Heart right ventricle (tissue), 16 donors: Measurements from ENCODE around the gene TPD52L1. TPM values are rescaled to one million over a fixed set of nuclear protein-coding genes. Genes with fewer than 3 reads are reported as not detected.

Source experiments
- ATAC-seq, 8 donors: fragments of 200-7000 bp; cut with Tn5 transposase; one replicate each; pipeline ENCODE4 v1.9.1; 2020; ENCODE audit warnings: mild to moderate bottlenecking in 8 of 8, moderate library complexity in 8 of 8, moderate number of reproducible peaks in 1 of 8
- DNase-seq, 2 donors: peaks; one replicate each; pipeline ENCODE4 v3.0.0-alpha.2; 2020
- H3K27ac ChIP-seq, 10 donors: fragments of 200-600 bp; sonication (generic) in 2 of 10; one replicate each; pipeline versions ENCODE4 v1.5.0 to v1.8.0; 2020 to 2022; ENCODE audit warnings: mild to moderate bottlenecking in 3 of 10
- H3K27me3 ChIP-seq, 7 donors: fragments of 200-600 bp; one replicate each; pipeline ENCODE4 v1.8.0; 2021 to 2022; ENCODE audit warnings: mild to moderate bottlenecking in 2 of 7
- H3K36me3 ChIP-seq, 9 donors: fragments of 200-600 bp; sonication (generic) in 1 of 9; one replicate each; pipeline versions ENCODE4 v1.5.0 to v1.8.0; 2020 to 2022; ENCODE audit warnings: mild to moderate bottlenecking in 2 of 9
- H3K4me1 ChIP-seq, 9 donors: fragments of 200-600 bp; sonication (generic) in 1 of 9; one replicate each; pipeline versions ENCODE4 v1.5.0 to v1.8.0; 2020 to 2022; ENCODE audit warnings: mild to moderate bottlenecking in 4 of 9
- H3K4me3 ChIP-seq, 10 donors: fragments of 200-600 bp; sonication (generic) in 2 of 10; one replicate each; pipeline versions ENCODE4 v1.5.0 to v1.8.0; 2020 to 2022; ENCODE audit warnings: mild to moderate bottlenecking in 7 of 10, moderate library complexity in 2 of 10
- H3K9me3 ChIP-seq, 11 donors: fragments of 200-600 bp in 10 of 11; sonication (generic) in 2 of 11; one replicate each; pipeline versions ENCODE4 v1.5.0 to v1.8.0; 2013 to 2022; ENCODE audit warnings: mild to moderate bottlenecking in 2 of 11, control low read depth in 1 of 11, moderate library complexity in 1 of 11
- CTCF ChIP-seq, 9 donors: fragments of 200-600 bp; sonication (generic) in 2 of 9; IDR thresholded peaks; one replicate each; pipeline versions ENCODE4 v1.5.0 to v1.8.0; 2021 to 2022; ENCODE audit warnings: antibody characterized with exemption in 9 of 9, mild to moderate bottlenecking in 5 of 9, moderate library complexity in 1 of 9
- WGBS, 2 donors: extraction: QIAGEN DNeasy Blood & Tissue Kit; methylation state at CpG; one replicate each; pipeline ENCODE4 v1.1.7; 2013; ENCODE audit warnings: inconsistent platforms in 1 of 2; 5-methylcytosine and 5-hydroxymethylcytosine counted together
- intact Hi-C, 10 donors: fragments of 100-400 bp; cut with DNase I; formaldehyde crosslinking; loops; one replicate each; pipeline versions ENCODE4 v1.11.1 to v1.14.2; 2022
- polyA plus RNA-seq, 2 donors: library from polyadenylated mRNA; stranded (reverse); fragments of 200-250 nt; gene quantifications; one replicate each; pipeline ENCODE4 v1.2.3, GENCODE V29; 2013
- total RNA-seq, 10 donors: library from RNA; stranded (reverse); fragmentation: NEBNext Ultra II Directional in 3 of 10; extraction: Animal tissue kit (Norgen Biotek cat#: 25700) in 3 of 10; gene quantifications; one replicate each; pipeline versions ENCODE4 v1.2.1 to v1.2.4, GENCODE V29; 2021 to 2023
- donor health status: Arrhythmogenic right ventricular cardiomyopathy.
- donor health status: ischemic (EF 13 %, LVEDD 7.1; RV severe dilation, severe dysfunction).
- donor health status: healthy with polysubstance abuse.
- donor health status: DM: no; HTN: yes; CAD: no.
- donor health status: DM: no; HTN: no; CAD: no.
- donor health status: ischemic (EF 25% LVEDD 6.9; RV normal size, moderate dysfunction).
- donor health status: ischemic (EF 25% LVEDD 5.7; RV mildly dilated, moderate dysfunction).
- donor health status: healthy.
- donor health status: DM: yes; HTN: yes; CAD: no.
- donor health status: Ischemic cardiomyopathy.
- donor health status: ischemic (EF 35%, LVEDD 5.7; RV mildly dilated, moderate dysfunction).
- donor health status: nonischemic (EF 11% LVEDD 7.7; RV severe dilation, severe dysfunction).
- donor health status: DM: yes; HTN: yes; CAD: no.
- donor health status: PGD.
- donor health status: ischemic (EF 29% LVEDD 5.4; RV normal size, mild dysfunction).
- donor health status: nonischemic (EF 23%, LVEDD 6.1; RV moderate dilation, normal function).

Gene TPD52L1
- total and polyA plus RNA-seq, 12 donors, result 21.2 to 97.8 (median 54.1) TPM

GRCh38 chr6:125252891-125253290, 99.3 kb downstream of the TPD52L1 start:
- peaks cover 0 to 5% (median 0%) of the 10 kb centered on the region in 9 donors for H3K36me3 ChIP-seq
- H3K4me1 ChIP-seq, result peaks cover 0 to 8% (median 0%) of the 10 kb centered on the region in 9 donors
- WGBS, 2 donors, result 94 to 95% methylated on average over 1 of the region's 1 CpG
- no peak overlapping the region for H3K27ac ChIP-seq
- intact Hi-C loops, result no loop called here
- DNase-seq, result no peak
- no peak for TF ChIP-seq CTCF (IDR thresholded peaks at IDR 0.05)
- ATAC-seq, result no peak
- H3K4me3 ChIP-seq, result no peak overlapping the region
- H3K9me3 ChIP-seq, result no peaks in the 10 kb centered on the region
- no peaks in the 10 kb centered on the region for H3K27me3 ChIP-seq

- Histone ChIP-seq H3K27me3 (no peaks in the 10 kb centered on the region), H3K4me3 (no peak overlapping the region), H3K36me3 (peaks cover 0 to 6% (median 0%) of the 10 kb centered on the region in 9 donors), H3K9me3 (no peaks in the 10 kb centered on the region), H3K27ac (no peak overlapping the region), H3K4me1 (peaks cover 0 to 8% (median 0%) of the 10 kb centered on the region in 9 donors)
- DNase-seq (no peak), ATAC-seq (no peak)
- no peak for TF ChIP-seq CTCF (IDR thresholded peaks at IDR 0.05)
- intact Hi-C loops, result no loop called here
- WGBS, 2 donors, result 98 to 99% methylated on average over 2 of the region's 2 CpGs
These were observed 100.3 kb downstream of the TPD52L1 start for GRCh38 chr6:125253881-125254280.

- peaks cover 0 to 8% (median 0%) of the 10 kb centered on the region in 9 donors for H3K4me1 ChIP-seq
- TF ChIP-seq CTCF (IDR thresholded peaks at IDR 0.05), result no peak
- H3K27me3 ChIP-seq, result no peaks in the 10 kb centered on the region
- H3K36me3 ChIP-seq, result peaks cover 0 to 8% (median 0%) of the 10 kb centered on the region in 9 donors
- intact Hi-C loops, result no loop called here
- ATAC-seq (no peak), DNase-seq (no peak)
- H3K4me3 ChIP-seq, result no peak overlapping the region
- H3K9me3 ChIP-seq, result no peaks in the 10 kb centered on the region
- no peak overlapping the region for H3K27ac ChIP-seq
- WGBS, 2 donors, result 97% methylated on average over 3 of the region's 3 CpGs
These were observed 100.7 kb downstream of the TPD52L1 start for GRCh38 chr6:125254321-125254720.

- Histone ChIP-seq H3K27ac (no peak overlapping the region), H3K36me3 (peaks cover 0 to 8% (median 0%) of the 10 kb centered on the region in 9 donors), H3K4me3 (no peak overlapping the region), H3K27me3 (no peaks in the 10 kb centered on the region), H3K9me3 (no peaks in the 10 kb centered on the region), H3K4me1 (peaks cover 0 to 8% (median 0%) of the 10 kb centered on the region in 9 donors)
- DNase-seq (no peak), ATAC-seq (no peak)
- 79 to 82% methylated on average over 3 of the region's 3 CpGs for WGBS, 2 donors
- no peak for TF ChIP-seq CTCF (IDR thresholded peaks at IDR 0.05)
- intact Hi-C loops, result no loop called here
These were observed 101.6 kb downstream of the TPD52L1 start for GRCh38 chr6:125255201-125255600.
